CD4-positive, alpha-beta T cell treated with Interleukin-6 at 100 ng/mL for 8 hours (primary cell): ENCODE results near the gene TMPRSS9.
"Not testable (repeated sequence)": the region's sequence is repeated elsewhere in the genome, so short reads cannot be mapped to it uniquely, and the experiment has no call there.

Experiments used
- DNase-seq: peaks from one replicate; pipeline ENCODE4 v3.0.0-alpha.2; 2020; ENCODE audit warnings: mixed read lengths, low spot score

TMPRSS9 gene

GRCh38 chr19:2438178-2438577 lies 78.1 kb downstream of the TMPRSS9 start:
- no peak for DNase-seq

DNA sequence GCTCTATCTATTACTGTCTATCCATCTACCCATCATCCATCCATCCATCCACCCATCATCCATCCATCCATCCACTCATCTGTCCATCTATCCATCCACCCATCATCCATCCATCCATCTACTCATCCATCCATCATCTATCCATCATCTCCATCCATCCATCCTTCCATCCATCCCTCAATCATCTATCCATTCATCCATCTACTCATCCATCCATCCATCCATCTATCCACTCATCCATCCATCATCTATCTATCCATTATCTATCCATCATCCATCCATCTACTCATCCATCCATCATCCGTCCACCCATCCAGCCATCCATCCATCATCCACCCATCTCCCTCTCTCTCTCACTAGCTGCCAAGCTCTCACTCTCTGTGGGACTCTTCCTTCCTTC lies 80.5 kb downstream of the TMPRSS9 start:
- no peak for DNase-seq

DNA sequence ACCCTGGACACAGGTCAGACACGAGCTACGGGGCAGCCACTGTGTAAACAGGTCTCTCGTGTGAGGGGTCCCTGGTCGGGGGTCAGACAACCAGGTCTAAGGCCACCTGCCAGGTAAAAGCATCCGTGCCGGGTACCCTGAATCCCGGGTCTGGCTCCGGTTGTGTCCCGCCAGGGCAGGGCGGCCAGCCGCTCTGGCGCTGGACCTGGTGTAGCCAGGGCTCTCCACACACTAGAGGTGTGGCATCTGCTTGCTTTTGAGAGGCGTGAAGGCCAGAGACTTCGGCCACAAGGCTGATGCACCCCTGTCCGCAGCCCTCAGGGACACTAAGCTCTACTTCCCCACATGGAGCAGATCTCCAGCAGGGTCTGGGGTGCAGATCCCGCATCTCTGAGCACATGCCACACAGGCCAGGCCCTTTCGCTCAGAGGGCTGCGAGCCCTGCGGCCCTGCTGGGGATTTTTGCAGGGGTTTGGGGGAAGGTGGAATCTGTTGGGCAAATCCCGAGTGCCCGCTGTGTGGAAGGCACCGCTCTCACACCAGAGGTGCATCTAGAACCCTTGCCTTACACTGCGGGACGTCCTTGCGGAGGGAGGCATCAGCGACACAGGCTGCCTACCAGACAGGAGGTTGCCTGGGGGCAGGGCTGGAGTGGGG lies 81.2 kb downstream of the TMPRSS9 start:
- DNase-seq, result no peak

GRCh38 chr19:2443116-2443784 lies 83.2 kb downstream of the TMPRSS9 start:
- DNase-seq, result no peak

DNA sequence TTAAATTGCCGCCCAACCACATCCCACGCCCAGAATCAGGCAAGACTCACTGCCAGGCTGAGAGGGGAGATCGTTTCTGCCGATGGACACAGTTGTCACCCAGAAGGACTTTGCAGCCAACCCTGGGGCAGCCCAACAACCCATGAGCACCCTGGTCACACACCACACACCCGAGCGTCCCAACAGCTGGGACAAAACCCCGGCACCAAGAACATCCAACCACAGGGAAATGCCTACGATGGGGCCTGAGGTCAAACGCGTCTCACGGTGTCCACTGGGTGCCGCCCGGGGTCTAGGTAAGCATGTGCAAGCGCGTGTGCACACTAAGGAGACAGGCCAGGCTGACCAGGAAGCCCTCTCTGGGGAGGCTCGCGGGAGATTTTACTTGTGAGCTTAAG lies 83.7 kb downstream of the TMPRSS9 start:
- DNase-seq, result no peak

DNA sequence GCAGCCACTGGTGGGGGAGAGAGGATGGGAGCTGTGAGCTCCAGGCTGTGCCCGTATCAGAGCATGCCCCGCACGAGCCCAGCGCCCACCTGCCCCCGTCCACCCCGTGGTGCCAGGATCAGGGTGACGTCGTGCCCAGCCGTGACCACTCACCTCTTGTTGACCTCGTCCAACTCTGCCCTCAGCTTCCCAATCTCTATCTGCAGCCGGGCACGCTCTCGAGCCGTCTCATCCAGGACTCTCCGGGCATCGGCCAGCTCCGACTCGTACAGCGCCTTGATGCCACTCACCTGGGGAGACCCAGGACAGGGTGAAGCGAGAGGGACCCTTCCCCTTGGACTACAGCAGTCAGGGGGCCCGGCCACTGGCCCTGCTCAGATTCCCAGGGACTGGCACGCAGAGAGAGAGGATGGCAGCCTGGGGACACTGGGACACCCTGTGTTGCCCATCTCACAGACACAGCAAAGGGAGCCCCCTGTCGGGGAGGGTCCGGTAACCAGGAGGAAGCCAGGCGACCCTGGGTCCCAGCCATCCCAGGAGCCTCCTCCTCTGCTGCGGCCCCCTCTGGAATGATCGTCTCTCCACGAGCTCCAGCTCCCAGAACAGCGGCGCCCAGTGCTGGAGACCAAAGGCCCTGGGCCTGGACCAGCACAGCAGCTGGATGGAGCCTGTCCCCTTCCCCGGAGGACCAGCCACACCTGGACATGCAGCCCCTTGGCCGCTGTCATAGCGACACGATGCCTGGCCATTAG lies 84.4 kb downstream of the TMPRSS9 start:
- DNase-seq, result no peak

DNA sequence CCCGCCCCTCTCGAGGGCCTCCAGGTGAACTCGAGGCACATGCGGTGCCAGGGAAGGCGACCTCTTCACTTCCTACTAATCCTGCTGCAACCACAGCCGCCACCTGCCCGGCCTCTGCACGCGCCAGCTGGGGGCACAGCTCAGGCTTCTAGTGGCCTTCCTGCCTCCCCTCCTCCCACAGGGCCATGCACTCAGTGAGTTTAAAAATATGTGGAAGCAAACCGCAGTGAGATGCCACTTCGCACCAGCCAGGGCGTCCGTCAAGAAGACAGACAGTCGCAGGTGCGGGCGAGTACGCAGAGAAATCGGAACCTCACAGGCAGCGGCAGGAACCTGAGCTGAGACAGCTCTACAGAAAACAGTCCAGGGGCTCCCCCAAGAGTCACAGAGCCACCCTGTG lies 86.3 kb downstream of the TMPRSS9 start:
- no peak for DNase-seq

- DNase-seq, result no peak
Measured at GRCh38 chr19:2449019-2449418, 89.0 kb downstream of the TMPRSS9 start.

- no peak for DNase-seq
Measured at GRCh38 chr19:2451138-2451537, 91.1 kb downstream of the TMPRSS9 start.

GRCh38 chr19:2451741-2452140 lies 91.7 kb downstream of the TMPRSS9 start:
- no peak for DNase-seq

DNA sequence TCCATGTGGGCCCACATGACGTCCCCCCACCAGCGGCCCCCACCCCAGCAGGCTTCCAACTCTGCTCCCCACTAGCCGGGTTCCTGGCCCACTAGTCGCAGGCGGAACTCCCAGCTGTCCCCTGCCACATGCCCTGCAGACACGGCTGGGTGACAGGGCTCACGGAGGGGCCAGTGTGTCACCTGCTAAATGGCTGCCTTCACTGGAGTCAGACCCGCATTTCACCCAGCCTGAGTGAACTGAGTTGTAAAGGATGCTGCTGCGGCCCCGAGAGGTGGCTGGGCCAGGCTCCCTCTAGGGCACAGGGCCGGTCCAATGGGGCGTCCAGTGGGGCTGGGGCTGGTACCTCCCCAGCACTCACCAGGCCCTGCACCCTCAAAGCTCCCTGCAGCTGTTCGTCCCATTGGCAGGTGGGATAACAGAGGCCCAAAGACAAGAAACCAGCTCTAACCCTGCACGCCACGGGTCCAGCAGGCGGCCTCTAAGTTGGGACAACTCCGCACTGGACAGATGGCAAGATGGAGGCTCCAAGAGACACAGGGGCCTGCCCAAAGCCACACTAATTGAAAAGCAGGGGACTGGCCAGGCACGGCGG lies 93.5 kb downstream of the TMPRSS9 start:
- DNase-seq, result no peak

DNA sequence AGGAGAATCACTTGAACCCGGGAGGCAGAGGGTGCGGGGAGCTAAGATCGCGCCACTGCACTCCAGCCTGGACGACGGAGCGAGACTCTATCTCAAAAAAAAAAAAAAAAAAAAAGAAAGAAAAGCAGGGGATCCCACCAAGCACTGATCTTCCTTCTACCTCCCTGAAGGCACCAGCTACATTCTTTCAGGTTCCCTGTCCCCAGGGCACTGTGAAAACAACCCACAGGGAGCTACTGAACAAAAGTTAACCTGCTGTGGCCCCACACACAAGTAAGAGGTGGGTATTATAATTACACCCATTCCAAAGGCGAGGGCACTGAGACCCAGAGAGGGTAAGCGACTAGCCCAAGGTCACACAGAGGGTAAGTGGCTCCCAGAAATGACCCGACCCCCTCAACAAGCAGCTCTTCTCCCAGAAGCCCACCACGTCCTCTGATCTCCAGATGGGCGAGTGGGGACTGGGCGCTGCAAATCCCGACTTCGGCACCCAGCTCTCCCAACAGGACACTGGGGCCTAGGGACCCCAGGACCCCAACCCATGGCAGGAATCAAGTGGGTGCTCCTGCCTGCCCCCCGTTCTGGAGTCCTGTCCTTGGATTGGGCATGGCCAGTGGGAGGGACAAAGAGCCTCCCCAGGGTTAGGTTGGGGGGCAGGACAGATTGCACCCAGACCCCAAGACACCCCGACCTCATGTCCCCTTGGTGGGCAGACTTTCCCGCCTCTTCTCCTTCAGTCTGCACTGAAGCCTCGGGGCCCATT lies 94.3 kb downstream of the TMPRSS9 start:
- DNase-seq, result no peak

DNA sequence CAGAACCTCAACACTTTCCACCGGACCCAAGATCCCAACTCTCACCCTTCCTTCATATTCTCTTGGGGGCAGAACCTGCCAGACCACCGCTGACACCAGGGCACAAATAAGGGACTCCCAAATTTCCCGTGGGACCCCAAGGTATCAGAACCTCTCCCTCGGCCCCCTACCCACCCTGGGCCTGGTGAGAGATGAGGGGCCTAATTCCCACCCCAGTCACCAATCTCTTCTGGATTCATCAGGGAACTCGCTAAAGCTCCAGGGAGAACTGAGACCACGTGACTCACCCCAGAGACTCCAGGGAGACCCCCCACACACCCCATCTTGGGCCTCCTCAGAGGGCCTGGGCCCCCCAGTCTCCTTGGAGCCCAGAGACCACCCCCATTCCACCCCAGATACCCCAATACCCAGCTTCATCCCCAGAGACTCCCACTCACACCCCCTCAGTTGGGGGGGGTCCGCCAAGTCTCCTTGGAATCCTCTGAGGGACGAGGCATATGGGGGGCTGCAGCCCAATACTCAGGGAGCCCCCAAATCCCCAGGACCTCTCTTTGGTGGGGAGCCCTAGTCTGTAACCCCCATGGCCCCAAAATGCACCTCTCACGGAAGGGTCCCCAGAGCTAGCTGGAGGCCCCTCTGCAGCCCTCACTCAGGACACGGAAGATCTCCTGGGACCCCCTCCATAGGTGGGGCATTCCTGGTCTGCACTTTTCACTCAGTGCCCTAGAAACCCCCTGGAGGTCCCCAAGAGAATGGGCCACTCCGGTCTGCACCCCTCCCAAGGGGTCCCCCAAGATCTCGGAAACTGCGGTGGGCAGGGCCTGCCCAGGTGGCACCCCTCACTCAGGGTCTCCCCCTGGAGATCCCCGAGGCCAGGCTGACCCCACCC lies 95.1 kb downstream of the TMPRSS9 start:
- no peak for DNase-seq

DNA sequence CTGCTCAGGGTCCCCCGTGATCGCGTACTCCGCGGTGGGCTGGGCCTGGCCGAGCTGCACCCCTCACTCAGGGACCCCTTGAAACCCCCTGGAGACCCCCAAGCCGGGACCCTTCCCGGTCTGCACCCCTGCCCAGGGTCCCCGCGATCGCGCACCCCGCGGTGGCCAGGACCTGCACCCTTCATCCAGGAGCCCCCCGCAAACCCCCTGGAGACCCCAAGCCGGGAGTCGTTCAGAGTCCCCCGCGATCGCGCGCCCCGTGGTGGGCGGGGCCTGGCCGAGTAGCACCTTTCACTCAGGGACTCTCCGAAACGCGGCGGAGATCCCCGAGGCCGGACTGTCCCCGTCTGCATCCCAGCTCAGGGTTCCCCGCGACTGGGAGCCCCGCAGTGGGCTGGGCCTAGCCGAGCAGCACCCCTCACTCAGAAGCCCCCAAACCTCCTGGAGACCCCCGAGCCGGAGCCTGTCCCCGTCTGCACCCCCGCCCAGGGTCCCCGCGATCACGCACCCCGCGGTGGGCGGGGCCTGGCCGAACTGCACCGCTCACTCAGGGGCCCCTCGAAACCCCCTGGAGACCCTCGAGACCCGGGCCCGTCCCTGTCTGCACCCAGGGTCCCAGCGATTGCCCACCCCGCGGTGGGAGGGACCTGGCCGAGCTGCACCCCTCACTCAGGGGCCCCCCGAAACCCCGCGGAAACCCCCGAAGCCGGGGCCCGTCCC lies 95.9 kb downstream of the TMPRSS9 start:
- DNase-seq, result peak; percentile 34

GRCh38 chr19:2457394-2458037 lies 97.5 kb downstream of the TMPRSS9 start:
- no peak for DNase-seq

- DNase-seq, result no peak
Measured at GRCh38 chr19:2458054-2458453, 98.0 kb downstream of the TMPRSS9 start.

- not testable (repeated sequence) for DNase-seq
Measured at GRCh38 chr19:2458776-2459175, 98.7 kb downstream of the TMPRSS9 start.

DNA sequence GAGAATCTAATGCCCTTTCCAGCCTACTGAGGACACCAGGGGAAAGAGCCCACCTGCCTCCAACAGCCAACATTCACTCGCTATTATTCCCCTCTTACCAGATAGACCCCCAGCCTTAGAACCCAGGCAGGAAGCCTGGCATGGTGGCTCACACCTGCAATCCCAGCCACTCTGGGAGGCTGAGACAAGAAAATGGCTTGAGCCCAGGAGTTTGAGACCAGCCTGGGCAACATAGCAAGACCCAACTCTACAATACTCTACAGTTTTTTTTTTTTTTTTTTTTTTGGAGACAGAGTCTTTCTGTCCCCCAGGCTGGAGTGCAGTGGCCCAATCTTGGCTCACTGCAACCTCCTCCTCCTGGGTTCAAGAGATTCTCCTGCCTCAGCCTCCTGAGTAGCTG lies 100.2 kb downstream of the TMPRSS9 start:
- DNase-seq, result no peak

GRCh38 chr19:2461751-2462634 lies 101.9 kb downstream of the TMPRSS9 start:
- peak; percentile 33 for DNase-seq
